ENCODE measurements around the gene GALNT14.

Gene GALNT14

GRCh38 chr2:31020713-31021112, 117.5 kb downstream of the GALNT14 start:
- H3K27ac ChIP-seq (ENCODE audit: low read depth, low read length) = no peak overlapping the region
- no peaks in the 10 kb centered on the region for H3K27me3 ChIP-seq (ENCODE audit: control insufficient read depth in 5 of 5, insufficient read depth in 4 of 5, low read length in 5 of 5)
- H3K9ac ChIP-seq (ENCODE audit: low read length in 5 of 5) = no peak overlapping the region
- H3K4me1 ChIP-seq (ENCODE audit: control insufficient read depth in 5 of 5, insufficient read depth in 5 of 5, low read length in 5 of 5) = peaks cover 0 to 2% (median 0%) of the 10 kb centered on the region in 5 donors
- no peaks in the 10 kb centered on the region for H3K36me3 ChIP-seq (ENCODE audit: control insufficient read depth in 5 of 5, insufficient read depth in 5 of 5, low read length in 5 of 5)
- H3K4me3 ChIP-seq (ENCODE audit: low read depth in 1 of 5, low read length in 5 of 5) = no peak overlapping the region
- no peaks in the 10 kb centered on the region for H3K9me3 ChIP-seq (ENCODE audit: control insufficient read depth in 5 of 5, low read length in 5 of 5)

- no peaks in the 10 kb centered on the region for H3K9me3 ChIP-seq (ENCODE audit: control insufficient read depth in 5 of 5, low read length in 5 of 5)
Measured at GRCh38 chr2:31018280-31018679, 120.0 kb downstream of the GALNT14 start.

GRCh38 chr2:31016648-31017047, 121.6 kb downstream of the GALNT14 start:
- Histone ChIP-seq H3K27ac (ENCODE audit: low read depth, low read length) (no peak overlapping the region), H3K27me3 (ENCODE audit: control insufficient read depth in 5 of 5, insufficient read depth in 4 of 5, low read length in 5 of 5) (peaks cover 0 to 9% (median 3%) of the 10 kb centered on the region in 5 donors), H3K9ac (ENCODE audit: low read length in 5 of 5) (no peak overlapping the region), H3K9me3 (ENCODE audit: control insufficient read depth in 5 of 5, low read length in 5 of 5) (no peaks in the 10 kb centered on the region), H3K4me3 (ENCODE audit: low read depth in 1 of 5, low read length in 5 of 5) (no peak overlapping the region), H3K36me3 (ENCODE audit: control insufficient read depth in 5 of 5, insufficient read depth in 5 of 5, low read length in 5 of 5) (no peaks in the 10 kb centered on the region), H3K4me1 (ENCODE audit: control insufficient read depth in 5 of 5, insufficient read depth in 5 of 5, low read length in 5 of 5) (peaks cover 0 to 2% (median 0%) of the 10 kb centered on the region in 5 donors)

More at GRCh38 chr2:31018280-31018679, 120.0 kb downstream of the GALNT14 start:
- peaks cover 0 to 2% (median 0%) of the 10 kb centered on the region in 5 donors for H3K4me1 ChIP-seq (ENCODE audit: control insufficient read depth in 5 of 5, insufficient read depth in 5 of 5, low read length in 5 of 5)
- no peaks in the 10 kb centered on the region for H3K36me3 ChIP-seq (ENCODE audit: control insufficient read depth in 5 of 5, insufficient read depth in 5 of 5, low read length in 5 of 5)
- peaks cover 0 to 5% (median 3%) of the 10 kb centered on the region in 5 donors for H3K27me3 ChIP-seq (ENCODE audit: control insufficient read depth in 5 of 5, insufficient read depth in 4 of 5, low read length in 5 of 5)
- no peak overlapping the region for H3K4me3 ChIP-seq (ENCODE audit: low read depth in 1 of 5, low read length in 5 of 5)
- no peak overlapping the region for H3K27ac ChIP-seq (ENCODE audit: low read depth, low read length)
- no peak overlapping the region for H3K9ac ChIP-seq (ENCODE audit: low read length in 5 of 5)

- Histone ChIP-seq H3K4me3 (ENCODE audit: low read depth in 1 of 5, low read length in 5 of 5) (no peak overlapping the region), H3K27me3 (ENCODE audit: control insufficient read depth in 5 of 5, insufficient read depth in 4 of 5, low read length in 5 of 5) (peaks cover 3 to 18% (median 5%) of the 10 kb centered on the region in 5 donors), H3K27ac (ENCODE audit: low read depth, low read length) (no peak overlapping the region), H3K9ac (ENCODE audit: low read length in 5 of 5) (no peak overlapping the region), H3K9me3 (ENCODE audit: control insufficient read depth in 5 of 5, low read length in 5 of 5) (no peaks in the 10 kb centered on the region), H3K4me1 (ENCODE audit: control insufficient read depth in 5 of 5, insufficient read depth in 5 of 5, low read length in 5 of 5) (peaks cover 0 to 2% (median 0%) of the 10 kb centered on the region in 5 donors), H3K36me3 (ENCODE audit: control insufficient read depth in 5 of 5, insufficient read depth in 5 of 5, low read length in 5 of 5) (no peaks in the 10 kb centered on the region)
Measured at GRCh38 chr2:31014516-31014915, 123.7 kb downstream of the GALNT14 start.

- no peak overlapping the region for H3K4me3 ChIP-seq (ENCODE audit: low read depth in 1 of 5, low read length in 5 of 5)
- H3K27me3 ChIP-seq (ENCODE audit: control insufficient read depth in 5 of 5, insufficient read depth in 4 of 5, low read length in 5 of 5) = peaks cover 3 to 18% (median 5%) of the 10 kb centered on the region in 5 donors
- H3K27ac ChIP-seq (ENCODE audit: low read depth, low read length) = no peak overlapping the region
- peaks cover 0 to 8% (median 4%) of the 10 kb centered on the region in 5 donors for H3K4me1 ChIP-seq (ENCODE audit: control insufficient read depth in 5 of 5, insufficient read depth in 5 of 5, low read length in 5 of 5)
- H3K9me3 ChIP-seq (ENCODE audit: control insufficient read depth in 5 of 5, low read length in 5 of 5) = no peaks in the 10 kb centered on the region
- H3K36me3 ChIP-seq (ENCODE audit: control insufficient read depth in 5 of 5, insufficient read depth in 5 of 5, low read length in 5 of 5) = no peaks in the 10 kb centered on the region
- H3K9ac ChIP-seq (ENCODE audit: low read length in 5 of 5) = no peak overlapping the region
Measured at GRCh38 chr2:31013301-31013700, 124.9 kb downstream of the GALNT14 start.

GRCh38 chr2:31012406-31012805, 125.8 kb downstream of the GALNT14 start:
- H3K27me3 ChIP-seq (ENCODE audit: control insufficient read depth in 5 of 5, insufficient read depth in 4 of 5, low read length in 5 of 5) = peaks cover 3 to 18% (median 5%) of the 10 kb centered on the region in 5 donors
- no peak overlapping the region for H3K27ac ChIP-seq (ENCODE audit: low read depth, low read length)
- H3K9me3 ChIP-seq (ENCODE audit: control insufficient read depth in 5 of 5, low read length in 5 of 5) = no peaks in the 10 kb centered on the region
- H3K36me3 ChIP-seq (ENCODE audit: control insufficient read depth in 5 of 5, insufficient read depth in 5 of 5, low read length in 5 of 5) = no peaks in the 10 kb centered on the region
- no peak overlapping the region for H3K4me3 ChIP-seq (ENCODE audit: low read depth in 1 of 5, low read length in 5 of 5)
- no peak overlapping the region for H3K9ac ChIP-seq (ENCODE audit: low read length in 5 of 5)
- H3K4me1 ChIP-seq (ENCODE audit: control insufficient read depth in 5 of 5, insufficient read depth in 5 of 5, low read length in 5 of 5) = peaks cover 0 to 8% (median 4%) of the 10 kb centered on the region in 5 donors

GRCh38 chr2:31011587-31011986, 126.7 kb downstream of the GALNT14 start:
- Histone ChIP-seq H3K27me3 (ENCODE audit: control insufficient read depth in 5 of 5, insufficient read depth in 4 of 5, low read length in 5 of 5) (peaks cover 3 to 19% (median 5%) of the 10 kb centered on the region in 5 donors), H3K36me3 (ENCODE audit: control insufficient read depth in 5 of 5, insufficient read depth in 5 of 5, low read length in 5 of 5) (no peaks in the 10 kb centered on the region), H3K9me3 (ENCODE audit: control insufficient read depth in 5 of 5, low read length in 5 of 5) (no peaks in the 10 kb centered on the region), H3K9ac (ENCODE audit: low read length in 5 of 5) (no peak overlapping the region), H3K4me3 (ENCODE audit: low read depth in 1 of 5, low read length in 5 of 5) (no peak overlapping the region), H3K27ac (ENCODE audit: low read depth, low read length) (no peak overlapping the region), H3K4me1 (ENCODE audit: control insufficient read depth in 5 of 5, insufficient read depth in 5 of 5, low read length in 5 of 5) (peaks cover 0 to 8% (median 4%) of the 10 kb centered on the region in 5 donors)

- Histone ChIP-seq H3K4me3 (ENCODE audit: low read depth in 1 of 5, low read length in 5 of 5) (no peak overlapping the region), H3K27me3 (ENCODE audit: control insufficient read depth in 5 of 5, insufficient read depth in 4 of 5, low read length in 5 of 5) (peaks cover 0 to 26% (median 10%) of the 10 kb centered on the region in 5 donors), H3K36me3 (ENCODE audit: control insufficient read depth in 5 of 5, insufficient read depth in 5 of 5, low read length in 5 of 5) (no peaks in the 10 kb centered on the region), H3K27ac (ENCODE audit: low read depth, low read length) (no peak overlapping the region), H3K9ac (ENCODE audit: low read length in 5 of 5) (no peak overlapping the region), H3K4me1 (ENCODE audit: control insufficient read depth in 5 of 5, insufficient read depth in 5 of 5, low read length in 5 of 5) (peaks cover 0 to 8% (median 4%) of the 10 kb centered on the region in 5 donors), H3K9me3 (ENCODE audit: control insufficient read depth in 5 of 5, low read length in 5 of 5) (no peaks in the 10 kb centered on the region)
Measured at GRCh38 chr2:31008561-31009114, 129.6 kb downstream of the GALNT14 start.

GRCh38 chr2:31004257-31004656, 134.0 kb downstream of the GALNT14 start:
- no peak overlapping the region for H3K4me3 ChIP-seq (ENCODE audit: low read depth in 1 of 5, low read length in 5 of 5)
- H3K9ac ChIP-seq (ENCODE audit: low read length in 5 of 5) = no peak overlapping the region
- H3K36me3 ChIP-seq (ENCODE audit: control insufficient read depth in 5 of 5, insufficient read depth in 5 of 5, low read length in 5 of 5) = no peaks in the 10 kb centered on the region
- H3K4me1 ChIP-seq (ENCODE audit: control insufficient read depth in 5 of 5, insufficient read depth in 5 of 5, low read length in 5 of 5) = peaks cover 0 to 7% (median 4%) of the 10 kb centered on the region in 5 donors
- H3K27me3 ChIP-seq (ENCODE audit: control insufficient read depth in 5 of 5, insufficient read depth in 4 of 5, low read length in 5 of 5) = peaks cover 0 to 14% (median 10%) of the 10 kb centered on the region in 5 donors
- no peaks in the 10 kb centered on the region for H3K9me3 ChIP-seq (ENCODE audit: control insufficient read depth in 5 of 5, low read length in 5 of 5)
- H3K27ac ChIP-seq (ENCODE audit: low read depth, low read length) = no peak overlapping the region

- no peaks in the 10 kb centered on the region for H3K36me3 ChIP-seq (ENCODE audit: control insufficient read depth in 5 of 5, insufficient read depth in 5 of 5, low read length in 5 of 5)
- peaks cover 0 to 4% (median 2%) of the 10 kb centered on the region in 5 donors for H3K4me1 ChIP-seq (ENCODE audit: control insufficient read depth in 5 of 5, insufficient read depth in 5 of 5, low read length in 5 of 5)
- no peak overlapping the region for H3K9ac ChIP-seq (ENCODE audit: low read length in 5 of 5)
- no peaks in the 10 kb centered on the region for H3K9me3 ChIP-seq (ENCODE audit: control insufficient read depth in 5 of 5, low read length in 5 of 5)
- H3K4me3 ChIP-seq (ENCODE audit: low read depth in 1 of 5, low read length in 5 of 5) = no peak overlapping the region
- peaks cover 0 to 11% (median 10%) of the 10 kb centered on the region in 5 donors for H3K27me3 ChIP-seq (ENCODE audit: control insufficient read depth in 5 of 5, insufficient read depth in 4 of 5, low read length in 5 of 5)
- no peak overlapping the region for H3K27ac ChIP-seq (ENCODE audit: low read depth, low read length)
Measured at GRCh38 chr2:31003749-31004148, 134.5 kb downstream of the GALNT14 start.

All from subcutaneous abdominal adipose tissue (tissue), 5 donors.